HFFc6 (cell line): Measurements from ENCODE around the gene GPR17. TPM values are rescaled to one million over a fixed set of nuclear protein-coding genes. Genes with fewer than 3 reads are reported as not detected.

Experiments
- DNase-seq: peaks from one replicate; pipeline ENCODE4 v3.0.0-alpha.2; 2018
- H3K27ac Mint-ChIP-seq: 2 replicates; pipeline ENCODE4 v1.8.0; 2020; ENCODE audit warnings: mild to moderate bottlenecking, mixed read lengths
- H3K27me3 Mint-ChIP-seq: 2 replicates; pipeline ENCODE4 v1.8.0; 2021; ENCODE audit warnings: mild to moderate bottlenecking, moderate library complexity, mixed read lengths; ENCODE audit not compliant: insufficient read depth
- H3K36me3 Mint-ChIP-seq: 2 replicates; pipeline ENCODE4 v1.8.0; 2021; ENCODE audit warnings: low read depth, mixed read lengths
- H3K4me1 Mint-ChIP-seq: 2 replicates; pipeline ENCODE4 v1.8.0; 2020; ENCODE audit warnings: low read depth, mixed read lengths
- H3K4me3 Mint-ChIP-seq: 2 replicates; pipeline ENCODE4 v1.8.0; 2020; ENCODE audit warnings: mild to moderate bottlenecking, moderate library complexity, mixed read lengths
- H3K9me3 Mint-ChIP-seq: 2 replicates; pipeline ENCODE4 v1.8.0; 2020; ENCODE audit warnings: mild to moderate bottlenecking, mixed read lengths
- total RNA-seq, 6 experiments: library from RNA; stranded (reverse); fragmentation: NEBNext Ultra II Directional; extraction: Animal tissue kit (Norgen Biotek cat#: 25700); gene quantifications; 2 replicates in 1 of 6; 3 replicates in 5 of 6; pipeline ENCODE4 v1.2.3, GENCODE V29; 2021
- TF ChIP-seq, protein P1 (sequence below): fragments of 200-600 bp; sonication (generic); IDR thresholded peaks from 2 replicates; pipeline ENCODE4 v1.5.0; 2021; ENCODE audit warnings: antibody characterized with exemption, mild to moderate bottlenecking

Gene GPR17
- total RNA-seq, 6 experiments from 2014 or later = not detected

- TF ChIP-seq, protein P1, sequence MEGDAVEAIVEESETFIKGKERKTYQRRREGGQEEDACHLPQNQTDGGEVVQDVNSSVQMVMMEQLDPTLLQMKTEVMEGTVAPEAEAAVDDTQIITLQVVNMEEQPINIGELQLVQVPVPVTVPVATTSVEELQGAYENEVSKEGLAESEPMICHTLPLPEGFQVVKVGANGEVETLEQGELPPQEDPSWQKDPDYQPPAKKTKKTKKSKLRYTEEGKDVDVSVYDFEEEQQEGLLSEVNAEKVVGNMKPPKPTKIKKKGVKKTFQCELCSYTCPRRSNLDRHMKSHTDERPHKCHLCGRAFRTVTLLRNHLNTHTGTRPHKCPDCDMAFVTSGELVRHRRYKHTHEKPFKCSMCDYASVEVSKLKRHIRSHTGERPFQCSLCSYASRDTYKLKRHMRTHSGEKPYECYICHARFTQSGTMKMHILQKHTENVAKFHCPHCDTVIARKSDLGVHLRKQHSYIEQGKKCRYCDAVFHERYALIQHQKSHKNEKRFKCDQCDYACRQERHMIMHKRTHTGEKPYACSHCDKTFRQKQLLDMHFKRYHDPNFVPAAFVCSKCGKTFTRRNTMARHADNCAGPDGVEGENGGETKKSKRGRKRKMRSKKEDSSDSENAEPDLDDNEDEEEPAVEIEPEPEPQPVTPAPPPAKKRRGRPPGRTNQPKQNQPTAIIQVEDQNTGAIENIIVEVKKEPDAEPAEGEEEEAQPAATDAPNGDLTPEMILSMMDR = no peak
- no peaks in the 10 kb centered on the region for H3K4me1 Mint-ChIP-seq
- H3K27me3 Mint-ChIP-seq = peaks cover 5% of the 10 kb centered on the region; the same call in 1 of the 2 replicates
- no peak overlapping the region for H3K4me3 Mint-ChIP-seq
- no peak overlapping the region for H3K27ac Mint-ChIP-seq
- no peaks in the 10 kb centered on the region for H3K9me3 Mint-ChIP-seq
- peaks cover 12% of the 10 kb centered on the region for H3K36me3 Mint-ChIP-seq
- DNase-seq = no peak
These were observed 9.5 kb downstream of the GPR17 start for GRCh38 chr2:127655209-127656073.

DNA sequence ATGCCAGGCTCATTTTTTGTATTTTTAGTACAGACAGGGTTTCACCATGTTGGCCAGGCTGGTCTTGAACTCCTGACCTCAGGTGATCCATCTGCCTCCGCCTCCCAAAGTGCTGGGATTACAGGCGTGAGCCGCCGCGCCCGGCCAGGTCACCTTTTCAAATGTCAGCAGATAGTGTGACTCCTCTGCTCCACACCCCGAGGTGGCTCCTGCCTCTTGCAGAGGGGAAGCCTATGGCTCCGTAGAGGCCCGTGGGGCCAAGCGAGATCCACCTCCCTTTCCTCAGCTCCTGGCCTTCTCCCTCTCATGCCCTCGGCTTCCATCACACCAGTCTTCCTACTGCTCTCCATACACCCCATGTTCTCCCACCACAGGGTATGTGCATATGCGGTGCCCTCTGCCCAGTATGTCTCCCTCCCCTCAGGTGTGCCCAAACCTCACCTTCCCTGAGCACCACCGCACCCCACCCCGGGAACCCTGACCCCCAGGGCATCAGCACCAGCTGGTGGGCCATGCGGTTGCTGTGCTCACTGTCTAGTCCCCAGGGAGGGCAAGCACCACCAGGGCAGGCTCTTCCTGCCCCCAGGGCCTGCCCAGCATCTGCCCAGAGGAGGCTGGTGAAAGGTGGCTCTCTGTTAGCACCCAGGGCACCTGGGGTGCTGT lies 10.7 kb downstream of the GPR17 start:
- H3K36me3 Mint-ChIP-seq = peaks cover 14% of the 10 kb centered on the region
- no peaks in the 10 kb centered on the region for H3K9me3 Mint-ChIP-seq
- no peak overlapping the region for H3K4me3 Mint-ChIP-seq
- peaks cover 8% of the 10 kb centered on the region for H3K4me1 Mint-ChIP-seq
- no peak for DNase-seq
- no peak overlapping the region for H3K27ac Mint-ChIP-seq
- peaks cover 5% of the 10 kb centered on the region; the same call in 1 of the 2 replicates for H3K27me3 Mint-ChIP-seq
- TF ChIP-seq, protein P1 = no peak

DNA sequence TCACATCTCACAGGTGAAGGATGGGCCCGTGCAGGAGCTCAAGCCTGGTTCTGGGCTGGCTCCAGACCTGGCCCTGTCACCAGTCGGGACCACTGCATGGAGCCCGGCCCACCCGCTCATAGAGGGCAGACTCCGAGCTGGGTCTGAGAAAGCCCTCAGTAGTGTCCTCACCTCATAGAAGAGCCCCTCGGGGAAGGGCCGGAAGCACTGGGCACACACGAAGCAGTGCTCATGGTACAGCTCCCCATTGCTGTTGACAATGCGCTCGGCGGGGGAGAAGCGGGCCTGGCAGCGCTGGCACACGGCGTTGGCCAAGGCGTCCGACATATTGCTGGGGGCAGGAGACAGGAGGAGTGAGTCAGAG lies 11.3 kb downstream of the GPR17 start:
- Mint-ChIP-seq H3K27ac (no peak overlapping the region), H3K36me3 (peaks cover 14% of the 10 kb centered on the region), H3K4me1 (peaks cover 13% of the 10 kb centered on the region), H3K4me3 (no peak overlapping the region), H3K9me3 (no peaks in the 10 kb centered on the region), H3K27me3 (peaks cover 5% of the 10 kb centered on the region; the same call in 1 of the 2 replicates)
- TF ChIP-seq, protein P1 = no peak
- DNase-seq = no peak

- Mint-ChIP-seq H3K4me3 (no peak overlapping the region), H3K4me1 (peaks cover 21% of the 10 kb centered on the region), H3K9me3 (no peaks in the 10 kb centered on the region), H3K36me3 (peaks cover 14% of the 10 kb centered on the region), H3K27me3 (peaks cover 5% of the 10 kb centered on the region; the same call in 1 of the 2 replicates), H3K27ac (no peak overlapping the region)
- DNase-seq = no peak
- TF ChIP-seq, protein P1 = no peak
These were observed 12.2 kb downstream of the GPR17 start for GRCh38 chr2:127658146-127658545.

DNA sequence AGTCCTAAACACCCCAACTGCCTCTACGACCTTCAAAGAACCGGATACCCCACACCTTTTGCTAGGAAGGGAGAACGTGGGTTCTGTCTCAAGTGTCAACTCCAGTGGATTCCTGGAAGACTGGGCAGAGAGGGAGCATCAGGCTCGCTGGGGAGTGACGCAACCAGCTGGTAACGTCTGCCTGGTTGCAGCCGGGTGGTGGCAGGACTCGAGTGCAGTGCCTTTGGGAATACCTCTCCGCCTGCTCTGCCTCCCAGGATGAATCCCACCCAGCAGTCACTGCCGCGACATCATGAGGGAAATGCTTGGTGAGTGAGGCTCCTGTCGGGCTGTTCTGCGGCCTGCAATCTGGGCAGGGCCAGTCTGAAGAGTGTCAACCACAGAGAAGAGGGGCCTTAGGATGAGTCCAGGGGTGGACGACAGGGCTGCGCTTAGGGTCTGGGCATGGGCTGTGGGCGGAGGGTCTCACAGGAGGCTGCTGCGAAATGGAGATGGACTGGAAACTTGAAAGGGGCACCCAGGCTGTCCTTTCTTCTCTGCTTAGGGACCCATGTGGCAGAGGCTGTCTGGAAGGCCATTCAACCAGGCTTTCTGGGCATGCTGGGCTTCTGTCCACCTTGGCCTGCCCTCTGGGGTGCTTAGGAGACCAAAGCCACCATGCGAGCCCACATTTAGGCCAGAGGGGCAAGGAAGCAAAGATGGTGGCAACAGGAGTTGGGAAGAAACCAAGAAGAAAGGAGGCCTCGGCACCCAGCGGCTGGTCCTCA lies 12.9 kb downstream of the GPR17 start:
- H3K27ac Mint-ChIP-seq = no peak overlapping the region
- TF ChIP-seq, protein P1 = no peak
- H3K27me3 Mint-ChIP-seq = peaks cover 6% of the 10 kb centered on the region; the same call in 1 of the 2 replicates
- H3K36me3 Mint-ChIP-seq = peaks cover 14% of the 10 kb centered on the region
- no peak overlapping the region for H3K4me3 Mint-ChIP-seq
- DNase-seq = no peak
- peaks cover 21% of the 10 kb centered on the region for H3K4me1 Mint-ChIP-seq
- H3K9me3 Mint-ChIP-seq = no peaks in the 10 kb centered on the region
